Measurements from ENCODE around the gene AR.
"Not testable (repeated sequence)": the region's sequence is repeated elsewhere in the genome, so short reads cannot be mapped to it uniquely, and the experiment has no call there.

AR gene

GRCh38 chrX:67570839-67571238 is 27.0 kb downstream of the AR start:
- DNase-seq = no peak

- no peak for DNase-seq
Measured at GRCh38 chrX:67574696-67575095, 30.9 kb downstream of the AR start.

- DNase-seq = no peak
Measured at GRCh38 chrX:67582436-67582835, 38.6 kb downstream of the AR start.

- DNase-seq = no peak
Measured at GRCh38 chrX:67583171-67583570, 39.4 kb downstream of the AR start.

GRCh38 chrX:67585401-67585800 is 41.6 kb downstream of the AR start:
- DNase-seq = no peak

GRCh38 chrX:67587946-67588624 is 44.3 kb downstream of the AR start:
- no peak for DNase-seq

GRCh38 chrX:67596839-67597790 is 53.3 kb downstream of the AR start:
- DNase-seq = no peak

GRCh38 chrX:67599532-67599931 is 55.7 kb downstream of the AR start:
- DNase-seq = no peak

- DNase-seq = no peak
Measured at GRCh38 chrX:67601771-67602170, 58.0 kb downstream of the AR start.

GRCh38 chrX:67604979-67605703 is 61.3 kb downstream of the AR start:
- DNase-seq = no peak

- no peak for DNase-seq
Measured at GRCh38 chrX:67607466-67607865, 63.6 kb downstream of the AR start.

GRCh38 chrX:67610282-67610681 is 66.5 kb downstream of the AR start:
- no peak for DNase-seq

- DNase-seq = no peak
Measured at GRCh38 chrX:67612231-67612630, 68.4 kb downstream of the AR start.

GRCh38 chrX:67613366-67613765 is 69.5 kb downstream of the AR start:
- no peak for DNase-seq

GRCh38 chrX:67613996-67614395 is 70.2 kb downstream of the AR start:
- DNase-seq = no peak

GRCh38 chrX:67614423-67614822 is 70.6 kb downstream of the AR start:
- DNase-seq = no peak

- no peak for DNase-seq
Measured at GRCh38 chrX:67619253-67619652, 75.4 kb downstream of the AR start.

GRCh38 chrX:67622053-67622585 is 78.3 kb downstream of the AR start:
- DNase-seq = no peak

GRCh38 chrX:67624325-67624724 is 80.5 kb downstream of the AR start:
- DNase-seq = no peak

- no peak for DNase-seq
Measured at GRCh38 chrX:67635424-67635823, 91.6 kb downstream of the AR start.

GRCh38 chrX:67636532-67636931 is 92.7 kb downstream of the AR start:
- DNase-seq = no peak

GRCh38 chrX:67637293-67637692 is 93.5 kb downstream of the AR start:
- DNase-seq = not testable (repeated sequence)

GRCh38 chrX:67648361-67648760 is 104.5 kb downstream of the AR start:
- no peak for DNase-seq

All from activated CD4-positive, alpha-beta T cell treated with anti-CD3 and anti-CD28 coated beads for 1 hour (primary cell).